GM19023 (cell line): ENCODE data around the gene OSCP1.

Experiments
- ATAC-seq: cut with Tn5 transposase; IDR thresholded peaks from one replicate; pipeline ENCODE4 v1.9.1; 2021; ENCODE audit warnings: mild to moderate bottlenecking, moderate library complexity; ENCODE audit not compliant: unreplicated experiment

Gene OSCP1

GRCh38 chr1:36411674-36412648 is 38.3 kb downstream of the OSCP1 start:
- ATAC-seq: no peak

- no peak for ATAC-seq
Observed at GRCh38 chr1:36408479-36408878, 41.8 kb downstream of the OSCP1 start.

DNA sequence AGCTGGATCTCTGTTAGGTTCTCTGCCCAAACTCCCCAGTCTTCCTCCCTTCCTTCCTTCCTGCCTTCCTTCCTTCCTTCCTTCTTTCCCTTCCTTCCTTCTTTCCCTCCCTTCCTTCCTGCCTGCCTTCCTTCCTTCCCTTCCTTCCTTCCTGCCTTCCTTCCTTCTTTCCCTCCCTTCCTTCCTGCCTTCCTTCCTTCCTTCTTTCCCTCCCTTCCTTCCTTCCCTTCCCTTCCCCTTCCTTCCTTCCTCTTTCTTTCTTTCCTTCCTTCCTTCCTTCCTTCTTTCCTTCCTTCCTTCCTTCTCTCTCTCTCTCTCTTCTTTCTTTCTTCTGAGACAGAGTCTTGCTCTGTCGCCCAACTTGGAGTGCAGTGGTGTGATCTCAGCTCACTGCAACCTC is 43.8 kb downstream of the OSCP1 start:
- ATAC-seq: no peak

DNA sequence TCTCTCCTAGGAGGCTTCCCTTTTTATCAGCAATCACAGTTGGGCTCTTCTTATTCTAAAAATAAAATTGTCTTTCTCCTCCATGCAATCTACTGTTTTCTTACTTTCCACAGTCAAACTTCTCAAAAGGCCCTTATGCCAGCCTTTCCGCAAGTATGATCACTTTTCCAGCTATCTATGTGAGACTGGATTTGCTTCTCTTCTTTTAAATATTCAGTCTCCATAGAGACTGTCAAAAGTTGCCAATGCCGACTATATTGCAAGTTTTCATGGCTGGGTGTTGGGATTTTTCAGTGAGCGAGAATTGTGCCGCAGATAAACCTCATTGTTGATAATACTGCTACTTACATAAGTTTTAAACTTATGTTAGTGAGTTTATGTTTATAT is 47.8 kb downstream of the OSCP1 start:
- ATAC-seq: no peak

DNA sequence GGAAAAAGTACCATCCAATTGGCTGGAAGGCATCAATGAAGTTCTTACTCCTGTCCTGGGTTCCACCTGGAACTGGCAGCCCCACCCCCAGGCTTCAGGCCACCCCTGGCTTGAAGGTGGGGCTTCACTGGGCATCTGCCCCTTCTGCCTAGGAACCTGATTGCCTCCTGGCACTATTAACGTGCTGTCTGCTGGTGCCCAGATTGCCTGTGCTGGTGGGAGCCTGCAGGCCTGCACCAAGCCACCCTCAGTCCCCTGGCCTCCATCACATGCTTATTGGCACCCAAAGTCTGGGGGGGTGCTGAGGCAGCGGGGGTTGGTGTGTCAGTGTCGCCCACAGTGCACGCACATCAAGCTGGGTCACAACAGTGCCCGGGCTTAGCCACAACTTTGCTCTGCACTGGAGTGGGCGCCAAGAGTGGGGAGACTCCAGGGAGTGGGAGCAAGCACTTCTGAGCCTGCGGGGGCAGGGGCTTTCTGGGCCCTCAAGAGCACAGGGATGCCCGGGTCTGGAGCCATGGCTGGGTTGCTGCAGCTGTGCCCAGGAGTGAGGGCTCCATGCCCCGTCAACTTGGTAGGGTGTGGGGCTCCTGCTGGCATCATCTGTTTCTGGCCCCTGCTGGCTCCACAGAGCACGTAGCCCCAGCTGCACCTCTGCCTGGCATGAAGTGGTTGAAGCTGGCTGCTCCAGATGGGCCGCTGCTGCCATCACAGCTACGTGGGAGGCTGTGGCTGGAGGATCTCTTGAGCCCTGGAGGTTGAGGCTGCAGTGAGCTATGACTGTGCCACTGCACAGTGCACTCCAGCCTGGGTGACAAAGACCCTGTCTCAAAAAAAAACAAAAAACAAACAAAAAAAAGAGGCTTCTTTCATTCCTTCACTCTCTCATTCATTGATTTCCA is 48.4 kb downstream of the OSCP1 start:
- no peak for ATAC-seq

DNA sequence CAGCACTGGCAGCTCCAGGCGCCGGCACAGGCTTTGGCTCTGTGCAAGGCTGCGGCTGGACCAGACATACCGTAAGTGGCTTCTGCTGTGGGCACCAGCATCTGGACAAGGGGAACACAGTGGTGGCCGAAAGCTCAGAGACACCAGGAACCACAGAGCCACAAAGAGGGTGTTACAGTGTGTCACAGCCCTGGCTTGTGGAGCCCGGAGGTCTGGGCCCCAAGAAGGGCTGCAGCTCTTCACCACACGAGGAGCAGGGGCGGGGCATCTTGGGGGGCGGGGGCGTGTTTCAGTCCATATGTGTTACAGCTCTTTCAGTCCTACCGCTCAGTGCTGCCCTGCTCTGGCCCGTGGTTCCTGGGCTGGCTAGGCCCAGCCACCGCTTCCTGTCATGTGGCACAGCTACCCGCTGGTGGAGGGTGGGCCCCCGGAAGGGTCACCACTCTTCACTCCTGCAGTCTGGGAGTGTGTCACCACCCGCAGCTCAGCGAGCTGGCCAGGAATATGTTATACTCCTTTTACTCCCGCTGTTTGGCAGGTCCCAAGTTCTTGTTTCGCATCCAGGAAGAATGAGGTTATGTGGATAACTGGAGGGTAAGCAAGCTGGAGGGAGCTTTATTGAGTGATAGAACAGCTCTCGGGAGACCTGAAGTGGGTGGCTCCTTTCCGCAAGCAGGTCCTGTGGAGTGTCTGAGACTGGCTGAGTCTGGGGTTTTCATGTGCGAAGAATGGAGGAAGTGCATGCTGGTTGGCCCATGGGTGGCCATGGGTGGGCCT is 49.2 kb downstream of the OSCP1 start:
- ATAC-seq: no peak

- no peak for ATAC-seq
Observed at GRCh38 chr1:36400514-36400824, 49.8 kb downstream of the OSCP1 start.

GRCh38 chr1:36398370-36398977 is 51.8 kb downstream of the OSCP1 start:
- no peak for ATAC-seq

DNA sequence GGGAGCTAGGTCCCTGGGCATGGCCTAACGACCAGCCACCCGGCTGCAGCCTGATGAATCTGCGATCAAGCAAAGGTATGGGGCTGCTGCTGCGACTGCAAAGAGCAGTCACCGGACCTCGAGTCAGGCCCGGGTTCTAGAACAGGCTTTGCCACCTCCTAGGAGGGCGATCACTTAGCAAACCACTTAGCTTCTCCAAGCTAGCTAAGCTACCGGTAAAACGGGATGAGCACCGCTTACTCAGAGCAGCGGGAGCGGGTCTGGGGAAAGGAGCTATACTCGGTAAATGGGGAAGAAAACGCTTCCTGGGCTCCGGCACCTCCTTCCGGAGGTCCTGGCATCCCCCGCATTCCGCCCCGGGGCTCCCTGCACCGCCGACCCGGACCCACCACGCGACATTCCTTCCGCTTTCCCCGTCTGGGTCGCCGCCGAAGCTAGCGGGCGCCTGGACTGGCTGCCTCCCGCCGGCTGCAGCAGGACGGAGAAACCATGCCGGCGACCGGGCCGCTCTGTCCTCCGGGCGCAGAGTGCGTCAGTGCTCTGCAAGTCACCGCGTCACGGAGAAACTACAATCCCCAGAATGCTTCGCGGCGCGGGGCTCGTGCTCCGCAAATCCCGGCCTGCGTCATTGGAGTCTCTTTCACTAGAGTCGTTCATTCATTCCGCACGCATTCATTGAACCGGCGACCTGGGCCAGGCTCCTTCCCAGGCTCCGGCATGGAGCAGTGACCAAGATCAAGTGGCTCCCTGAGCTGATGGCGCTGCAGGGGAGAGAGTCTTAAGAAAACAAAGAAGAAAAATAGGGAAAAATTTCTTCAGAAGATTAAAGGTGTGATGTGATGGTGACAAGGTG is 52.6 kb downstream of the OSCP1 start, which contains the start of gene LSM10:
TSS of gene LSM10 (minus strand) at position 531 of the 853 bp plus-strand sequence. CDS start 3,779 bp downstream, outside the sequence.
- ATAC-seq: peak; percentile 81

- ATAC-seq: no peak
Observed at GRCh38 chr1:36397083-36397377, 53.2 kb downstream of the OSCP1 start.

DNA sequence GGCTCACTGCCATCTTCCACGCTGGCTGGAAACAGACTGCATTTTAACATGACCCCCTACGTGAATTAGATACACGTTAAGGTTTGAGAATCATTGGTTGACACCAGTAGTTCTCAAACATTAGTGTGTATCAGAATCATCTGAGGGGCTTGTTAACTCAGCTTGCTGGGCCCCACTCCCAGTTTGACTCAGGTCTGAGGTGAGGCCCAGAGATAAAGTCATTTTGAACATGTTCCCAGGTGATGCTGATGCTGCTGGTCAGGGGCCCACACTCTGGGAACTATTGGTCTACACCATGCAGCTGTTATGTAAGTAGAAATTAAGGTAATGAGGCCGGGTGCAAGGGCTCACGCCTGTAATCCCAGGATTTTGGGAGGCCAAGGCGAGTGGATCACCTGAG is 53.9 kb downstream of the OSCP1 start:
- no peak for ATAC-seq

DNA sequence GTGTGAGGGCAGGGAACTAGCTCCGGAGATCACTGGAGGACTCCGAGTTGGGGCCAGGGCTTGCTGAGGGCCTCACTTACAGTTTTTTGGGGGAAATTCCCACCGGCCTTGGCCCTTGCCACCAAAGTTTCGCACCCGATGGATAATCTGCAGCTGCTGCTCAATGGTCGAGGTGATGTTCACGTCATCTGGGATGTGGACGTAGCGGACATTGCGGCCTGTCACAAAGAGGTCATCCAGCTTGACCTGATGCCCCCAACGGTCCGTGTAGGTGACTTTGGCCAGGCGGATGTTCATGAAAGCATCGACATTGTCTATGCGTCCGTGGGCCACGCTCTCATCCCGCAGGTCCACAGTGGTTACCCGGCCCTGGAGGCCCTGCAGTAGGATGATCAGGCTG is 56.6 kb downstream of the OSCP1 start:
- no peak for ATAC-seq

DNA sequence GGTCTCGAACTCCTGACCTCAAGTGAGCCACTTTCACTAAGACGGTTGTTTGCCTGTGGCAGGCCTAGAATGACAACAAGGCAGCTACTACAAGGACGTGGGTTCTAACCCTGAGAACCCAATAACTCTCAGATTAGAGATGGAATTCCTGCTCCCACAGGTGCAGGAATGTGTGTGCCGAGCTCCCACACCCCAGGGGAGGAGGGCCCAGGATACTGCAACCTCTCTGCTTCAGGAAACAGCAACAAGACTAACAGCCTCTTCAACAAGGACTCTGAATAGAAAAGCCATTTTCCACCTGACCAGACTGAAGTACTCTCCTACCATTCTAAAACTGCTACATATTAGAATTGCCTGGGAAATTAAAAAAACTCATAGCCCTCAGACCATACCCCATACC is 57.4 kb downstream of the OSCP1 start:
- ATAC-seq: no peak

GRCh38 chr1:36391271-36391670 is 59.0 kb downstream of the OSCP1 start:
- ATAC-seq: no peak

GRCh38 chr1:36390411-36390810 is 59.8 kb downstream of the OSCP1 start:
- ATAC-seq: no peak

DNA sequence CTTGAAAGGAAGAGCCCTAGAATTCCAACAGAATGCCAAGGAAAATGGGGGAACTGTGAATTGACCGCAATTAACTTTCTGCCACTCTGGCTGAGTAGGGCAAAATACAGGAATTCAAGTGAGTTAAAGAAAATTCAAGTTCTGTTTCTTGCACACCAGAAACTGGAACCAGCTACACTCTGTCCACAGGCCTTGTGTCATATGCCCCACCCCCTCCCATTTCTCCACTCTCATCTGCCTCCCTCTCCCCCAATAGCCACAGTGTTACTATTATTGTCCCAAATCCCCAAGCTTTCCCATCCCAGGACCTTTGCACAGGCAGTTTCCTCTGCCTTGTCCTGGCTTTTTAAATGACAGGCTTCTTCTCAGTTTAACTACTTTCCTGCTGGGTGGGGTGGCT is 60.3 kb downstream of the OSCP1 start:
- no peak for ATAC-seq

DNA sequence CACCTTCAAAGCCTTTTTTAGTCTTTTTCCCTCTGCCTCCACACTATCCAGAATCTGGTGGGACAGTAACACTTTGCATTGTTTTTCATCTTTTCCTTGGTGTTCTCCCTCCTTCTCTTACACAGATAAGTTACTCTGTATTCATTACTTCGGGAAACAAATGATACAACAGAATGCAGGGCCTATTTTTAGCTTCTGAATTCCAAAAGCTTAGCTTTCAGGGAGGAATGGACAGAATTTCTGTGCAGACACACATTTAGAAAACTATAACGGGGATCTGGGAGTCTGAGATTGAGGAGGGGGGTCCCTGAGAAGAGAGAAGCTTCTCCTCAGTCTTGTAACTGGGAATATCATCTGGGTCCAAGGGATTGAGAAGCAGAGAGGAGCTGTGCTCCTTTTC is 61.0 kb downstream of the OSCP1 start:
- ATAC-seq: no peak

DNA sequence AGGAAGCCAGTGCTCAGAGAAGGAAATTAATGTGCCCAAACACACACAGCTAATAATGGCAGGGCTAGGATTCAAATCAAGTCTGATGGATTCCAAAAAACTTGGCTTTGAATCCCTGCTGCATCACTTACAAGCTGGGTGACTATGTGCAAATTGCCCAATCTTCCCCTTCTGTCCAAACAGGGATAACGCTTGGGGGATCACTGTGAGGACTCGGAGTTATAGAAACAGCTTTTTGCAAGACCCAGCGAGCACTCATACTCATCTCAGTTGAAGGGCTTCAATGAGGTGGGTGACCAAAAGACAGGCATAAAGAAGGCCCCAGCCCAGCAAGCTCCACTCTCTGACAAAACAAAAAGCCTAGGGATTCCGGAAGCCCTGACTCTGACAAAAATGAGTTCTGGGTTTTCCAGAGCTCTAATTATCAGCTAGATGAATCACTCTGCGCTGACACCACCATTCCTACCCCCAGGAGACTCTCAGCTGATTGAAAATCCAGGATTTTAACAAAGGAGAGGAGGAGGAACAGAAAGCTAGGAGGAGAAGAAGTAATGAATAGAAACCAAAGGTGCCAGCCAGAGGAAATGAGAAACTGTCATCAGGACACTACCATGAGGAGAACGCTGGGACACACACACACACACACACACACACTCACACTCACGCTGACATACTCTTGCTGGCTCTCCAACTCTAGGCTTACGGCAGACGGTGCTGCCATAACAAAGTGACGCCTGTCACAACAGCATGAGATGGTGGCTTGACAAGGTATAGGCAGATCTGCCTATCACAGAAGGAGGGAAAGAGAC is 62.9 kb downstream of the OSCP1 start:
- no peak for ATAC-seq
